Loucy (cell line): ENCODE measurements around the gene INPP5K.

Experiments used
- H2AFZ ChIP-seq: fragments of 200-600 bp; sonication (generic); 2 replicates; pipeline ENCODE4 v1.6.0; 2016; ENCODE audit warnings: antibody characterized with exemption, mild to moderate bottlenecking, low read length, moderate library complexity
- H3F3A ChIP-seq: fragments of 200-600 bp; 2 replicates; pipeline ENCODE4 v1.6.0; 2016; ENCODE audit warnings: antibody characterized with exemption, low read depth, mild to moderate bottlenecking
- H3K27me3 ChIP-seq: fragments of 200-600 bp; sonication (generic); 2 replicates; pipeline ENCODE4 v1.6.1; 2014; ENCODE audit warnings: low read length, mild to moderate bottlenecking; ENCODE audit not compliant: insufficient read depth, poor library complexity, severe bottlenecking
- H3K36me3 ChIP-seq: fragments of 200-600 bp; sonication (generic); 2 replicates; pipeline ENCODE4 v1.6.1; 2016; ENCODE audit warnings: low read length; ENCODE audit not compliant: insufficient read depth
- H3K4me1 ChIP-seq: fragments of 200-600 bp; sonication (generic); 2 replicates; pipeline ENCODE4 v1.5.1; 2014; ENCODE audit warnings: low read length, mild to moderate bottlenecking; ENCODE audit not compliant: insufficient read depth, poor library complexity, severe bottlenecking
- H3K4me2 ChIP-seq: fragments of 200-600 bp; sonication (generic); 2 replicates; pipeline ENCODE4 v1.6.0; 2014; ENCODE audit warnings: antibody characterized with exemption, low read length, low read depth, mild to moderate bottlenecking; ENCODE audit not compliant: poor library complexity, severe bottlenecking
- H3K4me3 ChIP-seq: fragments of 200-600 bp; sonication (generic); 2 replicates; pipeline ENCODE4 v1.5.1; 2014; ENCODE audit warnings: low read length, mild to moderate bottlenecking, mixed read lengths; ENCODE audit not compliant: poor library complexity, severe bottlenecking
- H3K79me2 ChIP-seq: fragments of 200-600 bp; sonication (generic); 2 replicates; pipeline ENCODE4 v1.6.1; 2014; ENCODE audit warnings: low read length; ENCODE audit not compliant: insufficient read depth
- H3K9ac ChIP-seq: fragments of 200-600 bp; sonication (generic); 2 replicates; pipeline ENCODE4 v1.6.0; 2014; ENCODE audit warnings: mild to moderate bottlenecking, low read depth, low read length, moderate library complexity; ENCODE audit not compliant: poor library complexity, severe bottlenecking
- H3K9me2 ChIP-seq: fragments of 200-600 bp; sonication (generic); replicated peaks from 2 replicates; pipeline ENCODE4 v1.6.1; 2016; ENCODE audit warnings: low read depth, low read length, mixed read lengths
- H3K9me3 ChIP-seq: fragments of 200-600 bp; sonication (generic); 2 replicates; pipeline ENCODE4 v1.6.1; 2014; ENCODE audit warnings: mild to moderate bottlenecking, antibody characterized with exemption, low read length, low read depth; ENCODE audit not compliant: insufficient read depth
- H4K20me1 ChIP-seq: fragments of 200-600 bp; sonication (generic); 2 replicates; pipeline ENCODE4 v1.6.0; 2014; ENCODE audit warnings: antibody characterized with exemption, low read length, mild to moderate bottlenecking; ENCODE audit not compliant: insufficient read depth, poor library complexity, severe bottlenecking
- EZH2phosphoT487 ChIP-seq: fragments of 200-600 bp; IDR thresholded peaks from 2 replicates; pipeline ENCODE4 v1.6.1; 2018; ENCODE audit warnings: antibody characterized with exemption, mild to moderate bottlenecking, moderate library complexity, borderline replicate concordance
- TF ChIP-seq, protein P1 (sequence below): fragments of 200-600 bp; sonication (generic); conservative IDR thresholded peaks from 2 replicates; pipeline ENCODE4 v1.5.1; 2014; ENCODE audit warnings: mild to moderate bottlenecking, antibody characterized with exemption, low read length

INPP5K gene

GRCh38 chr17:1557355-1558095, 41.1 kb upstream of the INPP5K start:
- H3K9me3 ChIP-seq = no peaks in the 10 kb centered on the region
- H3K4me2 ChIP-seq = peak overlapping the region; percentile 28
- no peak overlapping the region for H3K4me3 ChIP-seq
- no peaks in the 10 kb centered on the region for H3K27me3 ChIP-seq
- H3K9ac ChIP-seq = no peak overlapping the region
- no peaks in the 10 kb centered on the region for H3F3A ChIP-seq
- H3K79me2 ChIP-seq = peaks cover 65% of the 10 kb centered on the region
- TF ChIP-seq, protein P1, sequence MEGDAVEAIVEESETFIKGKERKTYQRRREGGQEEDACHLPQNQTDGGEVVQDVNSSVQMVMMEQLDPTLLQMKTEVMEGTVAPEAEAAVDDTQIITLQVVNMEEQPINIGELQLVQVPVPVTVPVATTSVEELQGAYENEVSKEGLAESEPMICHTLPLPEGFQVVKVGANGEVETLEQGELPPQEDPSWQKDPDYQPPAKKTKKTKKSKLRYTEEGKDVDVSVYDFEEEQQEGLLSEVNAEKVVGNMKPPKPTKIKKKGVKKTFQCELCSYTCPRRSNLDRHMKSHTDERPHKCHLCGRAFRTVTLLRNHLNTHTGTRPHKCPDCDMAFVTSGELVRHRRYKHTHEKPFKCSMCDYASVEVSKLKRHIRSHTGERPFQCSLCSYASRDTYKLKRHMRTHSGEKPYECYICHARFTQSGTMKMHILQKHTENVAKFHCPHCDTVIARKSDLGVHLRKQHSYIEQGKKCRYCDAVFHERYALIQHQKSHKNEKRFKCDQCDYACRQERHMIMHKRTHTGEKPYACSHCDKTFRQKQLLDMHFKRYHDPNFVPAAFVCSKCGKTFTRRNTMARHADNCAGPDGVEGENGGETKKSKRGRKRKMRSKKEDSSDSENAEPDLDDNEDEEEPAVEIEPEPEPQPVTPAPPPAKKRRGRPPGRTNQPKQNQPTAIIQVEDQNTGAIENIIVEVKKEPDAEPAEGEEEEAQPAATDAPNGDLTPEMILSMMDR = no peak
- TF ChIP-seq EZH2phosphoT487 = no peak
- H4K20me1 ChIP-seq = peaks cover 31% of the 10 kb centered on the region
- peaks cover 24% of the 10 kb centered on the region for H3K4me1 ChIP-seq
- no peak overlapping the region for H2AFZ ChIP-seq
- no peaks in the 10 kb centered on the region for H3K9me2 ChIP-seq
- H3K36me3 ChIP-seq = peaks cover 9% of the 10 kb centered on the region; the same call in 1 of the 2 replicates

- TF ChIP-seq, protein P1 = no peak
- no peak for TF ChIP-seq EZH2phosphoT487
- H3K79me2 ChIP-seq = peaks cover 50% of the 10 kb centered on the region; the same call in 1 of the 2 replicates
Measured at GRCh38 chr17:1555651-1556471, 39.4 kb upstream of the INPP5K start.

GRCh38 chr17:1554751-1555540, 38.5 kb upstream of the INPP5K start:
- Histone ChIP-seq H3F3A (no peaks in the 10 kb centered on the region), H2AFZ (no peak overlapping the region), H3K9me3 (no peaks in the 10 kb centered on the region), H3K4me1 (peaks cover 7% of the 10 kb centered on the region), H3K4me2 (no peak overlapping the region), H3K36me3 (peaks cover 34% of the 10 kb centered on the region; the same call in 1 of the 2 replicates), H3K4me3 (no peak overlapping the region), H4K20me1 (peaks cover 7% of the 10 kb centered on the region), H3K9ac (no peak overlapping the region), H3K9me2 (no peaks in the 10 kb centered on the region), H3K79me2 (peaks cover 41% of the 10 kb centered on the region; the same call in 1 of the 2 replicates), H3K27me3 (no peaks in the 10 kb centered on the region)
- TF ChIP-seq, protein P1 = no peak
- no peak for TF ChIP-seq EZH2phosphoT487

More at GRCh38 chr17:1555651-1556471, 39.4 kb upstream of the INPP5K start:
- H3K9ac ChIP-seq = no peak overlapping the region
- H3K4me1 ChIP-seq = peaks cover 16% of the 10 kb centered on the region
- H3K9me2 ChIP-seq = no peaks in the 10 kb centered on the region
- H3K27me3 ChIP-seq = no peaks in the 10 kb centered on the region
- no peak overlapping the region for H2AFZ ChIP-seq
- H3K4me2 ChIP-seq = no peak overlapping the region
- peaks cover 16% of the 10 kb centered on the region for H4K20me1 ChIP-seq
- no peaks in the 10 kb centered on the region for H3F3A ChIP-seq
- H3K4me3 ChIP-seq = no peak overlapping the region
- H3K36me3 ChIP-seq = peaks cover 25% of the 10 kb centered on the region; the same call in 1 of the 2 replicates
- H3K9me3 ChIP-seq = no peaks in the 10 kb centered on the region
